Progenitor cell of endocrine pancreas (in vitro differentiated cells): ENCODE data around the gene NGFR. TPM values are rescaled to one million over a fixed set of nuclear protein-coding genes. Genes with fewer than 3 reads are reported as not detected.

ENCODE experiments used
- DNase-seq: peaks from one replicate; pipeline ENCODE4 v3.0.0; 2021; ENCODE audit warnings: low spot score; ENCODE audit not compliant: unreplicated experiment
- H3K27ac Mint-ChIP-seq: 2 replicates; pipeline ENCODE4 v1.8.0; 2021; ENCODE audit warnings: mild to moderate bottlenecking, moderate library complexity, mixed read lengths
- H3K27me3 Mint-ChIP-seq: 2 replicates; pipeline ENCODE4 v1.8.0; 2021; ENCODE audit warnings: mixed read lengths
- H3K36me3 Mint-ChIP-seq: 2 replicates; pipeline ENCODE4 v1.8.0; 2022; ENCODE audit warnings: mixed read lengths; ENCODE audit not compliant: insufficient read depth
- H3K4me1 Mint-ChIP-seq: 2 replicates; pipeline ENCODE4 v1.8.0; 2021; ENCODE audit warnings: low read depth, mixed read lengths
- H3K4me3 Mint-ChIP-seq: 2 replicates; pipeline ENCODE4 v1.8.0; 2021; ENCODE audit warnings: low read depth, mild to moderate bottlenecking, moderate library complexity, mixed read lengths
- H3K9me3 Mint-ChIP-seq: 2 replicates; pipeline ENCODE4 v1.8.0; 2021; ENCODE audit warnings: low read depth, mixed read lengths
- total RNA-seq: library from RNA; stranded (reverse); gene quantifications from 2 replicates; pipeline ENCODE4 v1.2.1, GENCODE V29; 2021
- TF ChIP-seq, protein P1 (sequence below): fragments of 200-600 bp; sonication (generic); IDR thresholded peaks from one replicate; pipeline ENCODE4 v1.5.0; 2021; ENCODE audit warnings: antibody characterized with exemption, mild to moderate bottlenecking; ENCODE audit not compliant: unreplicated experiment

NGFR gene
- total RNA-seq, 1 donor from 2014 or later, result 2.7 TPM

DNA sequence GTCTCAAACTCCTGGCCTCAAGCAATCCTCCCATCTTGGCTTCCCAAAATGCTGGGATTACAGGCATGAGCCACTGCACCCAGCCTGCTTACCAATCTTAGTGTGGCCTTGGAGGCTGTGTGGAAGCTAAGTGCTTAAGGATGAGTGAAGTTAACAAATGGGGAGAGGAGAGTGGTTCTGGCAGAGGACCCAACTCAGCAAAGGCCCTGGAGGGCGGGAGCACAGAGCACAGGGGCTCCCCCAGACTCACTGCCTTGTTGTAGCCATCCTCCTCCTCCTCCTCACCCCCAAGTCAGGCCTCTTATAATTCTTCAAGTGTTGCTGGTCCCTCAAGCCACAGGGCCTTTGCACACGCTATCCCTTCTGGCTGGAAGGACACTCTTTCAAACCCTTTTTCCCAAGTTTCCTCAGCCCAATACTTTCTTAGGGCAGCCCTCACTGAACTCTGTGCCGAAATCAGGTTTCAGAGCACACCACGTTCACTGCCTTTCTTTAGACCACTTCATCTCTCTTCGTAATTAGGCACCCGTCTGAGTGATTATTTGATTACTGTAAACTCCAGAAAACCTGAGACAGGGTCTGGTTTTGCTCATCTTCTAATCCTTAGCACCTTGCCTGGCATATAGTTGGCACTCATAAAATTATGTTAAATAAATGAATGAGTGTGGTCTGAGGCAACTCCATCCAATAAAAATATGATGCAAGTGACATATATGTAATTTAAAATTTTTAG lies 23.4 kb downstream of the NGFR start:
- Mint-ChIP-seq H3K9me3 (no peaks in the 10 kb centered on the region), H3K4me1 (peaks cover 8% of the 10 kb centered on the region), H3K36me3 (no peaks in the 10 kb centered on the region), H3K27me3 (peaks cover 24% of the 10 kb centered on the region), H3K27ac (no peak overlapping the region), H3K4me3 (no peak overlapping the region)
- TF ChIP-seq, protein P1, sequence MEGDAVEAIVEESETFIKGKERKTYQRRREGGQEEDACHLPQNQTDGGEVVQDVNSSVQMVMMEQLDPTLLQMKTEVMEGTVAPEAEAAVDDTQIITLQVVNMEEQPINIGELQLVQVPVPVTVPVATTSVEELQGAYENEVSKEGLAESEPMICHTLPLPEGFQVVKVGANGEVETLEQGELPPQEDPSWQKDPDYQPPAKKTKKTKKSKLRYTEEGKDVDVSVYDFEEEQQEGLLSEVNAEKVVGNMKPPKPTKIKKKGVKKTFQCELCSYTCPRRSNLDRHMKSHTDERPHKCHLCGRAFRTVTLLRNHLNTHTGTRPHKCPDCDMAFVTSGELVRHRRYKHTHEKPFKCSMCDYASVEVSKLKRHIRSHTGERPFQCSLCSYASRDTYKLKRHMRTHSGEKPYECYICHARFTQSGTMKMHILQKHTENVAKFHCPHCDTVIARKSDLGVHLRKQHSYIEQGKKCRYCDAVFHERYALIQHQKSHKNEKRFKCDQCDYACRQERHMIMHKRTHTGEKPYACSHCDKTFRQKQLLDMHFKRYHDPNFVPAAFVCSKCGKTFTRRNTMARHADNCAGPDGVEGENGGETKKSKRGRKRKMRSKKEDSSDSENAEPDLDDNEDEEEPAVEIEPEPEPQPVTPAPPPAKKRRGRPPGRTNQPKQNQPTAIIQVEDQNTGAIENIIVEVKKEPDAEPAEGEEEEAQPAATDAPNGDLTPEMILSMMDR, result no peak
- no peak for DNase-seq

DNA sequence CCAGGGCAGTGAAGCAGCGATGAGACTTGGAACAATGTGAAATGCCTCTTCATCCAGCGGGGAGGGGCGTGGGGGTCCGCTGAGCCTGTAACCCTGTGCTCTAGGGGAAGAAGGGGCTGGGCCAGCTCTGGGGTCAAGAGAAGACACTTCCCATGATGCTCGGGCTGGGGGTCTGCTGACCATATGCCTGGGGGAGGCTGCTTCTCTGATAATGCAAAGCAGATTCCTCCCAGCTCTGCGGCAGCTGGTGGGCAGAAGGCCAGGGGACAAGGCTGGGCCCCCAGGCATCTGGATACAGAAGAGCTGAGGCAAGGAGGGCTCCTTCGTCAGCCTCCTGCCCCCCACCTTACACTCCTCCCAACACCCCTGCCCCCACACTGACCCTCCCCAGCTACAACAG lies 24.7 kb downstream of the NGFR start:
- Mint-ChIP-seq H3K36me3 (no peaks in the 10 kb centered on the region), H3K27ac (no peak overlapping the region), H3K9me3 (no peaks in the 10 kb centered on the region), H3K4me3 (no peak overlapping the region), H3K27me3 (peaks cover 24% of the 10 kb centered on the region), H3K4me1 (peaks cover 6% of the 10 kb centered on the region)
- TF ChIP-seq, protein P1, result no peak
- DNase-seq, result no peak

DNA sequence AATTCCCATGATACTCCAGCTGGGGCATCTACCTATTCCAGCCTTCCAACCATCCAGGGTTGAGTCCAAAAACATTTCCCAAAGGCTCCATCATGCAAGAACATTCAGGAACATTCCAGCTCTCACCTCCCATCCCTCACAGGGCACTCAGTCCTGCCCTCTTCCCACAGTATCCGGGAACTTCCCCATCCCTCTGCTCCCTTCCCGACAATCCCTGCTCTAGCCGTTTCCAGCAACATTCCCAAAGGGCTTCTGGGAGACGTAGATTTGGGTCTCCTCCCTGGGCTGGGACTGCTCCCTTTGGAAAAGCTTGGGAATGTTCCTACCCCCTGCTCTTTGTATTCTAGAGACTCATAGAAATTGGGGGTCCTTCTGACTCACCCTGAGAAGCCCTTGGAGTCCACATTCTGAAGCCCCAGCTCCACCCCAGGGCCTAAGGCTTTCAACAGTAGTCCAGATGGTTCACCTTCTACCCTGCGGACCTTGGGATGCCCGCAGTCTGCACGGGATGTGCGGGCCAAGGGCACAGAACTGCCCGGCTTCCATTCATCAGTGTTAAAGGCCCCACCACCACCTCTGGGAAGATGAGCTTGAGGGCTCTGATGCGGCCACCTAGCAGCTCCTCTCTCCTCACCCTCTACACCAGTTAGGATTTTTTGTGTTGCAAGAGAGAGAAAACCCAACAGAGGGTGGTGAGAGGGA lies 25.4 kb downstream of the NGFR start:
- H3K27ac Mint-ChIP-seq, result no peak overlapping the region
- no peak overlapping the region for H3K4me3 Mint-ChIP-seq
- H3K9me3 Mint-ChIP-seq, result no peaks in the 10 kb centered on the region
- peaks cover 24% of the 10 kb centered on the region for H3K27me3 Mint-ChIP-seq
- TF ChIP-seq, protein P1, result no peak
- H3K4me1 Mint-ChIP-seq, result peaks cover under 1% of the 10 kb centered on the region
- H3K36me3 Mint-ChIP-seq, result no peaks in the 10 kb centered on the region
- DNase-seq, result no peak

DNA sequence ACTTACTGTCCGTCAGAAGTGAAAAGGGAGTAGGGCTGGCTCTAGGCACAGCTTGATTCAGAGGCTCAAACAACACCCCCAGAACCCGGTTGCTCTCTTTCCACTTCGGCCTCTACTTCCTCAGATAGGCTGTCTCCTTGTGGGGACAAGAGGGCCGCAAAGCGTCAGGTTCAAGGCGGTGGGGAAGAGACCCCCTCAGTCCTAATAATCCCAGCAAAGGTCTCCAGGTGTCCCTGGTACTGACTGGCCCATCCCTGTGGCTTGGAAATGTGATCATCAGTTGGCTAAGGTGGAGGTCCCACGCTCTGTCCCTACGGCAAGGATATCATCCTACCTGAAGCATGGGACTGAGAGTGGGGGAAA lies 26.0 kb downstream of the NGFR start:
- Mint-ChIP-seq H3K4me3 (no peak overlapping the region), H3K27me3 (peaks cover 28% of the 10 kb centered on the region), H3K4me1 (no peaks in the 10 kb centered on the region), H3K27ac (no peak overlapping the region), H3K9me3 (no peaks in the 10 kb centered on the region), H3K36me3 (no peaks in the 10 kb centered on the region)
- TF ChIP-seq, protein P1, result no peak
- DNase-seq, result no peak

DNA sequence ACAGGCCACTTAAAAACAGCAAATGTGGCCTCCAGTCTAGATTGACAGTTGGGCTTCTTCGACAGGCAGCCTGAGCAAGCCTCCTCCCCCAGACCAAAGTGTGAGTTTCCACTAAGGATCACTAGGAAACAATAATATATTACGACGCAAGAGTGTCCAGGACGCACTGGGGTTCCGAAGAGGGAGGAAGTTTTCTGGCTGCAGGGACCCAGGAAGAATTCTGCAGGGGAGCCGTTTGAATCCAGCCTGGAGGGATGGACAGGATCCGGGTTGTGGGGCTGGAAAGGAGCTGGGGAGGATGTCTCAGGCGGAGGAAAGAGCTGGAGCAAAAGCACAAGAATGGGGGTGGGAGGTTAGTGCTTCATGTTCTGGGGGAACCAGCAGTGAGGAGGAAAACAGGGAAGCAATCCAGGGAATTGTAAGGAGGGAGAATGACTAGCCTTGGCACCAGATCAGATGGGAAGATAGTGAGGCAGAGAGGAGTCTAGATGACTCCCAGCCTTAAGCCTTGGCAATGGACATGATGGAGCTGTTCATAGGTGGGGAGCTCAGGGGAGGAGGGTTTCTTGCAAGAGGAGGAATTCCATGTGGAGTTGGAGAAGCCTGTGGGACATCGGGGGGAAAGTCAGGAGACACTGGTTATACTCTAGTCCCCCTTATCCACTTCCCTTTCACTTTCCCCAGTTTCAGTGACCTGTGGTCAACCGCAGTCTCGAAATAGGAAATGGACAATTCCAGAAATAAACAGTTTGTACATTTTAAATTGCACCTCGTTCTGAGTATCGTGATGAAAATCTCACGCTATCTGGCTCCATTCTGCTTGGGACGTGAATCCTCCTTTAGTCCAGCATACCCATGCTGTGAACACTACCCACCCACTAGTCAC lies 26.6 kb downstream of the NGFR start:
- Mint-ChIP-seq H3K9me3 (no peaks in the 10 kb centered on the region), H3K4me3 (no peak overlapping the region), H3K4me1 (no peaks in the 10 kb centered on the region), H3K27ac (no peak overlapping the region), H3K36me3 (no peaks in the 10 kb centered on the region), H3K27me3 (peaks cover 32% of the 10 kb centered on the region)
- no peak for DNase-seq
- TF ChIP-seq, protein P1, result no peak
